M059J (cell line): ENCODE measurements around the gene SPNS2. TPM values are rescaled to one million over a fixed set of nuclear protein-coding genes. Genes with fewer than 3 reads are reported as not detected.
A peak's percentile ranks its signal among the peaks of the same experiment; 100 is the strongest.

Source experiments
- DNase-seq: peaks from one replicate; pipeline ENCODE4 v3.0.0-alpha.2; 2012; ENCODE audit warnings: low read depth
- total RNA-seq: library from RNA; depleted of rRNA; stranded (reverse); fragments of >200 nt; shearing (Covaris generic); gene quantifications from 2 replicates; pipeline ENCODE4 v1.2.3, GENCODE V29; 2014

SPNS2 gene
- total RNA-seq, 1 experiment from 2014 or later, result 0.52 TPM

DNA sequence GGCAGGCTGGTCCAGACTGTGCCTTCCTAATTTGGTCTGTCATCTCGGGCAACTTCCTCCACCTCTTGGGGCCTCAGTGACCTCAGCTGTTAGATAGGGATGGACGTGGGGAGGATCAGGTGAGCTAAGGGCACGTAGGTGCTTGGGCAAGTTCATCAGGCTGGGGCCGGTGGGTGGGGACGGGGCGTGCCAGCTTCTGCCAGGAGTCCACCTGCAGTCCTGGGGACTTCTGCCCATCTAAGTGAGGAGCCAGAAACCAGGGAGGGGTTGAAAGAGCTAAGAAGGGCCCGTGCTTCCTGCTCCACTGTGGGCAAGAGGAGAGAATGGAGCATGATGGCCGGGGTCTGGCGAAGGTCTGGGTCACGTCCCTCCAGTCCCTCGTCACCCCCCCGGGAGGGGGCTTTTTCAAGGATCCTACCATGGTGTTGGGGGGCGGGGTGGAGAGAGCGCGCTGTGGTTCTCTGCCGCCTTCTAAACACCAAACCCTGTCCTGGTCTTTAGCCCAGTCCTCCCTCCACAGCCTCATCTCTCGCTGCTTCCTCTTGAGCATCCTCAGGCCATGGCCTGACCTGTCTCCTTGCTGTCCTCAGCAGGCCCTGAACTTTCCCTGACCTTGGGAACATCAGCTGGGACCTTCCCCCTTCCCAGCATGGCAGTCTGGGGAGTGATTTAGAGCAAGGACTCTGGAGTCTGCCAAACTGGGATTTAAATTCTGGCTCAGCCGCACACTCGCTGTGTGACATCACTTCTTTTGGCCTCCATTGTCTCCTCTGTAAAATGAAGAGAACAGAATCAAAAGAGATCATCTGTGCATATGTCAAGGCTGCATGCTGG, 21.6 kb downstream of the SPNS2 start:
- DNase-seq, result no peak

DNA sequence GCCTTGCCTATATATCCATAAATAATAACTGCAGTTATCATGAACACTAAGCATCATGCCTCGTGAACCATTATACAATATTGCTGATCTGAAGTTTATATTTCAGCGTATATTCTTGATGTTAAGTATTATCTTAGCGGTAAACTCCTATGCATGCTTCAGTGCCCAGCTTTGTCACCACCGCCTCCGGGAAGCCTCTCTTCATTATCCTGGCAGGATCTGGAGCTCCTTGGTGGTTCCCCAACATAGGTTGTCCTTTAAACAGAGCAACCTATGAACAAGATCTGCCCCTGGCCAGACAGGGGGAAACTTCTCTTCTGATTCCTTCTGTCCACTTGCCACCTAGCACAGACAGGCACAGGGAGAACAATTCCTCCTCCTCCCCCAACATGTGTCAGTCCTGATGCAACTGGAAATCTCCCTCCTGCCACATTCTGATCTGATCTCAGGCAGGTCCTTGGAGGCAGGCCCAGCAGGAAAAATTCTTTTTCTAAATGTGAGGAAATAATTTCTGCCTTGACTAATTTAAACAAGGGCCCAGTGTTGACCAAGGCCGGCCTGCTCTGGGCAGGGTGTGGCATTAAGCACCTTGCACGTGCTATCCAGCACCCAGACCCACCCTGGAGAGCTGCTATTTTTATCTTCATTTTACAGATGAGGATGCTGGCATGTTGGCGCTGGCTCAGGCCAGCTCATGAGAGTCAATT, 22.4 kb downstream of the SPNS2 start:
- no peak for DNase-seq

DNA sequence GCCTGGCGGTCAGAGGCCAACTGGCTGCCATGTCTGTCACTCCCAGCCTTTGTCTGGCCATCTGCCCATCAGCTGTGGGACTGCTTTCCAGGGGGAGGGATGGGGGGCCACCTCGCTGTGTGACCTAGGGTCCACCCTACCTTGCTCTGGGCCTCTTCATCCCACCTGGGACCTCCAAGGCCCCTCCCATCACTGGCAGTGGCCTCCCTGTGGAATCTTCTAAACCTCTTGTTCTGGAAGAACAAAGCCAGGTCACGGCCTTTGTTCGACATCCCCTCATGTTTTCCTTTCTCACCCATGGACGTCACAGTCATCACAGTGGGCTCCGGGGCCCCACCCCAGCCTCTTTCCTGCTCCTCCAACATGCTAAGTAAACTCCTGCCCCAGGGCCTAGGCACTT, 24.0 kb downstream of the SPNS2 start:
- no peak for DNase-seq

- DNase-seq, result no peak
Measured at GRCh38 chr17:4523946-4524345, 25.3 kb downstream of the SPNS2 start.

DNA sequence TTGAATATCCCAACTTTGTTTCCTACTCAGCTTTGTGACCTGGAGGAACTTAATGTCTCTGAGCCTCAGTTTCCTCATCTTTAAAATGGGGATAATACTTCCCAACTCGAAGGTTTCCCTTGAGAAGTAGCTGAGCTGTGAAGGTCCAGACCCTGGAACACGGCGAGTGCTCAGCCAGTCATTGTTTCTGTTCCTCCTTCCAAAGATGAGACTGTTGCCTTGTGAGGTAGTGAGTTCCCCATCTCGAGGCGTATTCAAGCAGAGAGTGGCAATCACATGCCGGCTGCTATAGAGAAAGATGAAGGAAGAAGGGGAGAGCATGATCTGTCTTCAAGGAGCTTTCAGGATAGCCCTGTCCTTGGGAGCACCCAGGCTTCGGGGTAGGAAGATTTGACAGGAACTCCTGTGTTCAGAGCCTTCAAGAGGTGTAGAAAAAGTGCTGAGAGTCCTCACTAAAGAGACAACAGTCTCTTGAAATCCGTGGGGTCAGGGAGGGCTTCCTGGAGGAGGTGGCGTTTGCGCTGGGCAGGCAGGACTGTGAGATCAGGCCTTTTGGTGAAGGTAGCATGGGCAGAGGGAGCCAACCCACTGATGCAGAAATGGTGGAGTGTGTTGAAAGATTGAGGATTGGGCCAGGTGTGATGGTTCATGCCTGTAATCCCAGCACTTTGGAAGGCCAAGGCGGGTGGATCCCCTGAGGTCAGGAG, 27.2 kb downstream of the SPNS2 start:
- no peak for DNase-seq

GRCh38 chr17:4527134-4527533, 28.5 kb downstream of the SPNS2 start:
- no peak for DNase-seq

- DNase-seq, result no peak
Measured at GRCh38 chr17:4527566-4528125, 29.0 kb downstream of the SPNS2 start.

- no peak for DNase-seq
Measured at GRCh38 chr17:4529533-4530152, 31.0 kb downstream of the SPNS2 start.

GRCh38 chr17:4530799-4531730, 32.4 kb downstream of the SPNS2 start:
- DNase-seq, result no peak

GRCh38 chr17:4531988-4532736, 33.5 kb downstream of the SPNS2 start:
- DNase-seq, result no peak

GRCh38 chr17:4532860-4533522, 34.3 kb downstream of the SPNS2 start:
- DNase-seq, result no peak

GRCh38 chr17:4533523-4534504, 35.1 kb downstream of the SPNS2 start:
- DNase-seq, result peak; percentile 23

- DNase-seq, result no peak
Measured at GRCh38 chr17:4534515-4534914, 35.8 kb downstream of the SPNS2 start.

DNA sequence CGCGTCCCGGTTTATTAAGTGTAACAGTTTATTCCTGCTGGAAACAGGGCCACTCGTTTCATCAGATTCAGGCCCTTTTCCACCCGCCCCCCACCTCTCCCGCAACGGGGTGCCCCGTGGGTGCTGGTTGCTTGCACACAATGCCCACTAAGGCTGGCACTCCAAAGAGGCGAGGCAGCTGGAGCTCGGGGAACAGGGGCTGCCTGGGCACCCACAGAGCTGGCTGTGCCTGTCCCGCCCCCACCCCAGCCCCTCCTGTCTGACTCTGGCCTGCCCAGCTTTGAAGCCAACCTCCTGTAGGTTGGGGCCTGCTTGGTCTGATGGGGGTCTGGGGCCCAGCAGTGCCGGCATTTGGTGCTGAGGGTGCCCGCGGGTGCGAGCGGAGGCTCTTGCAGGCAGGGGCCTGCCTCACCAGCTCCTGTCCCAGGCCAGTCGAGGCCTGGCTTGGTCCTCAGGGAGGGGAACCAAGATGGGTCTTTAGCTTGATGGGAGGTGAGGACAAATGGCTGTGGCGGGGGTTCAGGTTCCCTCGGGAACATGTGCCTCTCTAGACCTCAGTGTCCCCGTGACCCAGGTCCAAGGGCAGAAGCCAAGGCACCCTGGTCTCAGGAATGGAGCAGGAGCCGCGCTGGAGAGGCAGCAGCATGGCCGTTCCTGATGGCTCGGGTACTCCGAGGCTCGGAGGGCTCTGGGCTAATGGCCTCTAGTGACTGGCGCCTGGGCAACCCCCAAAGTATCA, 36.4 kb downstream of the SPNS2 start:
- DNase-seq, result no peak

GRCh38 chr17:4535667-4536258, 37.1 kb downstream of the SPNS2 start:
- DNase-seq, result no peak

GRCh38 chr17:4536259-4536741, 37.6 kb downstream of the SPNS2 start:
- no peak for DNase-seq
